Stimulated activated CD8-positive, alpha-beta memory T cell treated with anti-CD3 and anti-CD28 coated beads, Interleukin-2, amount 100 ng/mL, for 1 hour (primary cell): ENCODE data around the gene KCNJ3.

Source experiments
- DNase-seq, 2 donors: peaks; one replicate each; pipeline ENCODE4 v3.0.0-alpha.2; 2020; ENCODE audit warnings: low read depth in 2 of 2

The KCNJ3 gene

DNA sequence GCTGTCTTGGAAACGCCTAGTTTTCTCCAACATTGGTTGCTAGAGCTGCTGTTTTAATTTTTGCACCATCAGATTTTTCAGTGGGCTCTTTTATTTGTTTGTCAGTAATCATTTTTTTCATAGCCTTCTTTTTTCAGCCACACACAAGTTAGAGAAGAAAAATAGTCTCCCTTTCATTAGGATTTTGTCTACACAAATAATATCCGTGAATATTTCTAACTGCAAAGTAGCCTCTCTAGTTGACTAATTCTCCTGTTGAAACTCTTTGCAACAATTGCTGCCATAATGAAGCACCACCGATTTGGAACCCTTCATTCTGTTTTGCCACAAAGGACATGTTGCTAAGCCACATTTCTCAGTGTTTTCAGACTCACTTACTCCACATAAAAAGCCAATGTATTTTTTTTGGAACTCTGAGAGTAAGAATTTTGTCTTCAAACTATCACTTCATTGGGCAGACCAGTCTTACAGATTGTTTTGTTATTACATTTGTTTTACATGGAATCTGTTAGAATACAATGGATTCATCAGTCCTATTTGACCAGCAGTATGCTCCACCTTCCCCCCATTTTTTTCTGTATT, 9.6 kb downstream of the KCNJ3 start:
- DNase-seq = no peak

DNA sequence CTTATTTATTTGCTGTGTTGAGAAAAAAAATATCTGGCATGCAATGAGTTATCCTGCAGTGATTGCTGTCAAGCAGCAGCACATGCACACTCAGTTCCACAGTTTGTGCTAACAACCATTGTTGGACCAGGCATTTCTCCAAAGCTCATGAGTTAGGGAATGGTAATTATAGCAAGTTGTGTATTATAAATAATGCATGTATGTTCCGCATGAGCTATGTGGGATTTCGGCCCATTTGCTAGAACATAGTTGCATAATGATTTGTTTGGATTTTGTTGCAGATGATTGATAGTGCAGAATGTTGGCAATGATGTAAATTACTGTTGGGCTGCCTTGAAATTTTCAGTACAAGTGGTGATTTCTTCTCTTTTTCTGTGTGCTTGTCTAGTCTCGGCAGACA, 10.7 kb downstream of the KCNJ3 start:
- no peak for DNase-seq

DNA sequence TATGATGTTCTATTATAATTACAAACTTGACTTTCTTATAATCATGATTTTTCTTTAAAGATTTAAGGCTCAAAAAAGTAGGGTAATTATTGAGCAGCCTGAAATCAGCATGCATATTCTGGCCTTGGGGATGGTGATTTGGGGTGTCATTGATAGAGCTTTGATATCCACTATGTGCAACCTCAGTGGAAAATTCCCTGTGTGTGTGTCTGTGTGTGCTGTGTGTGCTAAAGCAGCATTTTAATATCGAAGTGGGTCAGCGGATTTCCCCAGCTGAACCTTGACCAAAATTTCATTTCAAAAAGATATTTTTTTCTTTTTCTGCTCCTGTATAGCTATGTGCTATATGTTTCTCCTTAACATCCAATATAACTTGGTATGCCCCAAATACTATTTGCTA, 11.6 kb downstream of the KCNJ3 start:
- DNase-seq = no peak

DNA sequence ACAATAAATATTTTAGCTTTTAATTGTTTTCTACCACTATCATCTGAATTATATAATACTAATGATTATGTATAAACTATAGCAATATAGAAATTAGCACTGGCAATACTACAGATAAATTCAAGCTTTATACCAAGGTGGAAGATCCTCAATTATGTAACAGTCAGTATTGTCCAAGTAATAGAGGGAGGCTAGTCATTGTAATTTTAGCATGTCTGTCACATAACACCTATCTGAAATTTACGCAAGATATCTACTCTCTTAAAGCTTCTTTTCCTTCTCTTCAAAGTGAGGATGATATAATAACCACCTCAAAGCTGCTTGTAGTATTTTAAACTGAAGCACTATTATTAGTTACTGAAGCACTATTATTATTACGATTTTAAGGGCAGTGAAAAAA, 12.2 kb downstream of the KCNJ3 start:
- no peak for DNase-seq

- no peak for DNase-seq
These were observed 15.2 kb downstream of the KCNJ3 start for GRCh38 chr2:154713675-154714074.

- no peak for DNase-seq
These were observed 22.2 kb downstream of the KCNJ3 start for GRCh38 chr2:154720651-154721050.

DNA sequence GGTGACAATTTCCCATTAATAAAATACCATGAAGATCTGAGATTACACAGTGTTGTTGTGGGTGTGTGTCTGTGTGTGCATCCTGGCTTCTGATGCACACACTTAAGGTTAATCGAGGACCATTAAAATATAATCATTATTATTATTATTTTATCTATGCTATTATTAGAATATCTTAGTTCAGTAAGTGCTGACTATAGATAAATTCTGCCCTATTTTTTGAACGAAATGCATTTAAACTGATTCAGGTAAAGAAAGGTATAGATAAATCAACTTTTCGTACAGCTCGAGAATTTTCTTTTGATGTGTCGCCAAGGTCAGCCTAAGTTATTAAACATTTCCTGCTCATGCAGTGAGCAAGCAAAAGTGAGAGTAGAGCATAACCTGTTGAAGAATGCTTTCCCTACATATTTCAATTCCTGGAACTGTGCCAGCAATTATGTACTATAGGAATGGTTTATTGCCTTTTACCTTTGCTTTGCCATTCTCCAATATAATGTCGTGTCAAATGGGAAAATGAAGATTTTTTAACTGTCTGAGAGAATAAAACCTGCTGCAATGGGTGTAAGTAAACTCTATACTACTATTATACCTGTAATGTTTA, 25.8 kb downstream of the KCNJ3 start:
- DNase-seq = no peak

GRCh38 chr2:154740361-154740760, 41.9 kb downstream of the KCNJ3 start:
- no peak for DNase-seq

DNA sequence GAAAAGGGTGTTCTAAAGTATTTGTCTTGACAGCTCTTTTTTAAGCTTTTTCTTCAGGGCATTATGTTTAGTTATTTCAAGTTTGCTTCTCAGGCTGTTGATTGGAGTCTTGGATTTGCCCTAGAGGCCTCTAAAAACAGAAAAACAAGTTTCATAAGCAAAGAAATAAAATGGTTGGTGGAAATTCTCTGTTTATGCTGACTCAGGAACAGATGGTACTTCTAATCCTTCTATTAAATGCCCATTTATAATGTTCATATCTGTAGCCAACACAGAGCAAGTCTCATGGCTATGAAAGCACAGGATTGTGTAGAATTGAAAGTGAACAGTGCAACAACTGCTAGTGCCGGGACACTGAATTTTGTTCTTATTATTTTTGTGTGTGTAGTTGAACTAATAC, 60.4 kb downstream of the KCNJ3 start:
- DNase-seq = no peak

DNA sequence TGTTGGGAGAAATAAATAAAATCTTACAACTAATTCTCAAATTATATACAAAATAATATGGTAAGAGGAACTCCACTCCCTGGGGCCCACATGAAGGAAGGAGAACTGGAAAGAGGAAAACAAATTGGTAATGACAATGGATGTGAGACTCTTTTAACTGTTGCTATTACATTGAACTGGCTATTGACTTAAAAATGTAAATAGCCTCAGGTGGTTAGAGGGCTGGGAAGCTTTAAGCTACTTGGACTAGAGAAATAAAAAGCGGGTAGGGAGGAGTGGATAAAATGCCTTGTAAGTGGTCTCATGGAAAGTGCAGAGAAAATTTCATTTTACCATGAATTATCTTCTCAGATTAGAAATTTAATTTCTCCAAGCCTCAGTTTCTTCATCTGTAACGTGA, 64.1 kb downstream of the KCNJ3 start:
- no peak for DNase-seq

- no peak for DNase-seq
These were observed 73.3 kb downstream of the KCNJ3 start for GRCh38 chr2:154771664-154772284.

DNA sequence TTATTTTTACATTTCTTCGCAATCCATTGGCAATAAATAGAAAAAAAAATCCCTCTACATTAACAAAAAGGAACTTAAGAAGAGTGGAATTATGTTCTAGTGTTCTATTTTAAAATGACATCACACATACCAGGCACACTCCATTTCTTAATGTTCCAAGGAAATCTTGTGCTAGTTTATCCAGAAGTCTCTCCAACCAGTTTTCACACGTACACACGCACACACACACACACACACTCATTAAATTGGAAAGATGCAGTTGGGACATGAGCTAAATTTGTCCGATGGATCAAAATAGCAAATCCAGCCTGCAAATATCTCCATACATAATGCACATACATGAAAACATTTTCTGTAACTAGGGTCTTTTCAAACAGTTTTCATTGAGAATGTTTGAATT, 78.3 kb downstream of the KCNJ3 start:
- no peak for DNase-seq

- DNase-seq = no peak
These were observed 95.9 kb downstream of the KCNJ3 start for GRCh38 chr2:154794406-154794805.

- DNase-seq = no peak
These were observed 97.2 kb downstream of the KCNJ3 start for GRCh38 chr2:154795651-154796050.

GRCh38 chr2:154804451-154804850, 106.0 kb downstream of the KCNJ3 start:
- DNase-seq = no peak

GRCh38 chr2:154813636-154814035, 115.1 kb downstream of the KCNJ3 start:
- DNase-seq = no peak

DNA sequence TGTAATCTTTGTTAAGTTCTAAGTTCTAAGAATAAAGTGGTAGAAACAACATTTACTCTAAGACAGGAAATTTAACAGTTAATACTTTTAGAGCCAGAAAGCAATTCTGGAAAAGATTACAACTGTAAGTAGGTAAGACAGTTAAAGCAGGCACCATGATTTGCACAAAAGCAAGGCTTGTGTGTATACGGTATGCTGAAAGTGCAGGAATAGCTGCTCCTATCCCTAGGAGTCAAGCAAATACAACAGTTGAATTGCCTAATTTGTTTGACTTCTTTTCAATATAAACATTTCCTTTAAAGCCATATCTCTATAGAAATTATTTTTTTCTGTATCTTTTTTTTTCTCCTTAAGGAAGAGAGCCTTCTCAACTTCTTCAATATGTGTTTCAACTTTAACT, 116.4 kb downstream of the KCNJ3 start:
- no peak for DNase-seq

- no peak for DNase-seq
These were observed 126.9 kb downstream of the KCNJ3 start for GRCh38 chr2:154825358-154825757.

- no peak for DNase-seq
These were observed 128.3 kb downstream of the KCNJ3 start for GRCh38 chr2:154826827-154827226.

DNA sequence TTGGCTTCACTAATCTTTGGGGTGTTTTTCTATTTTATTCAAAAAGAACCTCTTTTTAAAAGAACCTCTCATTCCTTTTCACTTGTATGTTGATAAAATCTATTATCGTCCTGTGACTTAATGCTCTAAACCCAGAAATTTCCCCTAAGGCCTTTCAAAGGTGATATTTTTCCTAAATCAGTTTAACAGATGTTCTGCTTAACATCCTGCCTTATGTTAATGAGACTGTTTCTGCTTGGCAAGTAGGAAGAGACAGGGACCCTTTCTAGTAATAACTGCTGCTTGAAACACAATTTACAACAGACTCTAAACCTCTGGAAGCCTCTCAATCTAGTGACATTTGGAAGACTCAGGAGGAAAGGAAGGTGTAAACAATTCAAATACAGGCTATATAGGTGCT, 128.8 kb downstream of the KCNJ3 start:
- DNase-seq = no peak

- no peak for DNase-seq
These were observed 134.2 kb downstream of the KCNJ3 start for GRCh38 chr2:154832711-154833110.

GRCh38 chr2:154836632-154837031, 138.1 kb downstream of the KCNJ3 start:
- DNase-seq = no peak

DNA sequence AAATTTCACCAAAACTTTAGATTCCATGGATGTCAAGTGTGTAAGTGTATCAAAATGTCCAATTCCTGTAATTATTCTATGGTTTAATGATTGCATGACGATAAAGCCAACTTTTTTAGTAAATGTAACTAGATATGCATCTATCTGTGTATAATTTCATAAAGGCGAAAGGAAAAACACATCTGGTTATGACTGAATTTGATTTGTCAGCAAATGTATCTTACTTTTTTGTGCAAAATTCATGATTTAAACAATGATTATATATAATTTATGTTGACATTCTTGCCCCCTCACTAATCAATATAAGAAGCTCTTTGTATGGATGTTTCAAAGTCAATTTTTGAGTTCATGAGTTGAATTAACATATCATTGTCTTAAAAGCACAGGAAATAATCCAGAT, 138.5 kb downstream of the KCNJ3 start:
- no peak for DNase-seq

- DNase-seq = no peak
These were observed 146.0 kb downstream of the KCNJ3 start for GRCh38 chr2:154844513-154844912.
